ENCODE data around the gene NOS2. TPM values are rescaled to one million over a fixed set of nuclear protein-coding genes. Genes with fewer than 3 reads are reported as not detected.
A peak's percentile ranks its signal among the peaks of the same experiment; 100 is the strongest.
"Not testable (repeated sequence)": the region's sequence is repeated elsewhere in the genome, so short reads cannot be mapped to it uniquely, and the experiment has no call there.

NOS2 gene
- total and polyA plus RNA-seq, 4 donors = 0.79 to 1.4 (median 1.3) TPM

- no peaks in the 10 kb centered on the region for H3K36me3 ChIP-seq (ENCODE audit: control insufficient read depth, insufficient read depth, low read length)
- 64% methylated on average over 9 of the region's 9 CpGs for WGBS (ENCODE audit: insufficient coverage)
- no peaks in the 10 kb centered on the region for H3K27me3 ChIP-seq (ENCODE audit: control insufficient read depth, insufficient read depth, low read length)
- no peak overlapping the region for H3K27ac ChIP-seq (ENCODE audit: low read depth, low read length)
- no peak overlapping the region for H3K4me3 ChIP-seq (ENCODE audit: low read depth, low read length)
- no peaks in the 10 kb centered on the region for H3K9me3 ChIP-seq (ENCODE audit: control insufficient read depth, insufficient read depth, low read length)
- no peaks in the 10 kb centered on the region for H3K4me1 ChIP-seq (ENCODE audit: control insufficient read depth, insufficient read depth, low read length)
- no peak for DNase-seq (ENCODE audit: low read depth in 4 of 6, low spot score in 6 of 6)
Measured at GRCh38 chr17:27741361-27741861, 58.9 kb downstream of the NOS2 start.

GRCh38 chr17:27740541-27740940, 59.8 kb downstream of the NOS2 start:
- not testable (repeated sequence) for H3K27me3 ChIP-seq (ENCODE audit: control insufficient read depth, insufficient read depth, low read length); H3K36me3 ChIP-seq (ENCODE audit: control insufficient read depth, insufficient read depth, low read length); H3K9me3 ChIP-seq (ENCODE audit: control insufficient read depth, insufficient read depth, low read length); H3K27ac ChIP-seq (ENCODE audit: low read depth, low read length); DNase-seq (ENCODE audit: low read depth in 4 of 6, low spot score in 6 of 6); H3K4me3 ChIP-seq (ENCODE audit: low read depth, low read length); H3K4me1 ChIP-seq (ENCODE audit: control insufficient read depth, insufficient read depth, low read length)
- 60% methylated on average over 4 of the region's 5 CpGs for WGBS (ENCODE audit: insufficient coverage)

- no peaks in the 10 kb centered on the region for H3K27me3 ChIP-seq (ENCODE audit: control insufficient read depth, insufficient read depth, low read length)
- H3K4me3 ChIP-seq (ENCODE audit: low read depth, low read length) = no peak overlapping the region
- DNase-seq (ENCODE audit: low read depth in 4 of 6, low spot score in 6 of 6) = peak in 1 of 6 donors; percentile 7
- H3K36me3 ChIP-seq (ENCODE audit: control insufficient read depth, insufficient read depth, low read length) = no peaks in the 10 kb centered on the region
- no peaks in the 10 kb centered on the region for H3K9me3 ChIP-seq (ENCODE audit: control insufficient read depth, insufficient read depth, low read length)
- H3K4me1 ChIP-seq (ENCODE audit: control insufficient read depth, insufficient read depth, low read length) = no peaks in the 10 kb centered on the region
- no peak overlapping the region for H3K27ac ChIP-seq (ENCODE audit: low read depth, low read length)
- WGBS (ENCODE audit: insufficient coverage) = 80% methylated on average over 1 of the region's 3 CpGs
Measured at GRCh38 chr17:27733773-27734172, 66.6 kb downstream of the NOS2 start.

DNA sequence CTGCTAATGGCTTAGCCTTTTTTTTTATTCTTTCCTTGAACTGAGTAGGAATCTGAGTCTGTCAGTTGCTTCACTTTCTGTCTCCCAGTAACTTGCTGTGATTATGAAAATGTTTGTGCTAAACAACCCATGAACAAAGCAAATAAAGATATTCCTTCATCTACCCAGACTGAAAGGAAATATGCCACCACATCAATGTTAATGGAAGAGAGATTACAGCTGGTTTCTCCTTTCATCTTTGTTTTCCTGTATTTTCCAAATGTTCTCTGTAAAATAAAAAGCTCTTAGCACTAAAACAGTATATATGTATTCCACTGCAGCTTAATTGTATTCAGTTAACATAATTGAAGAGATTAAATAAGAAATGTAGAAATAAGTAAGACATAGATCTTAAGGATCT, 67.6 kb downstream of the NOS2 start:
- H3K27me3 ChIP-seq (ENCODE audit: control insufficient read depth, insufficient read depth, low read length); H3K4me1 ChIP-seq (ENCODE audit: control insufficient read depth, insufficient read depth, low read length); H3K4me3 ChIP-seq (ENCODE audit: low read depth, low read length); H3K27ac ChIP-seq (ENCODE audit: low read depth, low read length); DNase-seq (ENCODE audit: low read depth in 4 of 6, low spot score in 6 of 6); H3K9me3 ChIP-seq (ENCODE audit: control insufficient read depth, insufficient read depth, low read length); H3K36me3 ChIP-seq (ENCODE audit: control insufficient read depth, insufficient read depth, low read length): not testable (repeated sequence)

- H3K27me3 ChIP-seq (ENCODE audit: control insufficient read depth, insufficient read depth, low read length); H3K9me3 ChIP-seq (ENCODE audit: control insufficient read depth, insufficient read depth, low read length); H3K4me3 ChIP-seq (ENCODE audit: low read depth, low read length); DNase-seq (ENCODE audit: low read depth in 4 of 6, low spot score in 6 of 6); H3K4me1 ChIP-seq (ENCODE audit: control insufficient read depth, insufficient read depth, low read length); H3K27ac ChIP-seq (ENCODE audit: low read depth, low read length); H3K36me3 ChIP-seq (ENCODE audit: control insufficient read depth, insufficient read depth, low read length): not testable (repeated sequence)
- WGBS (ENCODE audit: insufficient coverage) = 88% methylated on average over 4 of the region's 6 CpGs
Measured at GRCh38 chr17:27725982-27726381, 74.3 kb downstream of the NOS2 start.

DNA sequence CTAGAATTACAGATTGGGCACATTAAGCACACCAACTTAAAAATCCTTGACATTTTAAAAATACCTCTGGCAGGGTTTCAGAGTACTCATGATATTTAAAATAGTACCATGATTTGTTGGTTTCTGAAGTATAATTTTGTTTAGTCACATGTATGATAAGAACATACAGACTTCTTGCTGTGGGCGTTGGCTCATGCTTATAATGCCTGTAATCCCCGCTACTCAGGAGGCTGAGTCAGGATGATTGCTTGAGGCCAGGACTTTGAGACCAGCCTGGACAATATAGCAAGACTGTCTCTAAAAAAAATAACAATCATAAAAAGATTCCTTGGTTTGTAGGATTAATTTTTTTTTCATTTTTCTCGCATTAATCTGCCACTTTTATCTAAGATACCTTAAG, 78.5 kb downstream of the NOS2 start:
- Histone ChIP-seq H3K9me3 (ENCODE audit: control insufficient read depth, insufficient read depth, low read length) (no peaks in the 10 kb centered on the region), H3K36me3 (ENCODE audit: control insufficient read depth, insufficient read depth, low read length) (no peaks in the 10 kb centered on the region), H3K27ac (ENCODE audit: low read depth, low read length) (no peak overlapping the region), H3K4me1 (ENCODE audit: control insufficient read depth, insufficient read depth, low read length) (no peaks in the 10 kb centered on the region), H3K4me3 (ENCODE audit: low read depth, low read length) (no peak overlapping the region), H3K27me3 (ENCODE audit: control insufficient read depth, insufficient read depth, low read length) (no peaks in the 10 kb centered on the region)
- no peak for DNase-seq (ENCODE audit: low read depth in 4 of 6, low spot score in 6 of 6)
- no CpG with 5 or more reads among the region's 3 CpGs for WGBS (ENCODE audit: insufficient coverage)

Small RNA genes lying within 50 kb of the gene (small RNA-seq; reads per million reads assigned to genes)
- gene AC130289.1 (ENCODE audit: low replicate concordance) (not detected), gene AC130289.2 (ENCODE audit: low replicate concordance) (not detected)

Other genes with a start within 250 kb of the NOS2 start
- gene LGALS9, start 169.3 kb downstream of the NOS2 start, total RNA-seq = 10 to 100 TPM in 1 of 2 donors, 1 to 10 TPM in 1; 6.5 to 17.4 TPM
- 10 to 100 TPM; 21.5 to 21.7 TPM for gene LGALS9, start 169.3 kb downstream of the NOS2 start, polyA plus RNA-seq (ENCODE audit: insufficient read length in 2 of 2)
- 10 to 100 TPM; 16.0 to 19.7 TPM for gene LYRM9, start 92.8 kb upstream of the NOS2 start, total RNA-seq
- gene LYRM9, start 92.8 kb upstream of the NOS2 start, polyA plus RNA-seq (ENCODE audit: insufficient read length in 2 of 2) = 10 to 100 TPM; 23.8 to 27.1 TPM
- gene NLK, start 242.1 kb upstream of the NOS2 start, total RNA-seq = 10 to 100 TPM; 28.2 to 48.5 TPM
- gene NLK, start 242.1 kb upstream of the NOS2 start, polyA plus RNA-seq (ENCODE audit: insufficient read length in 2 of 2) = 10 to 100 TPM; 32.1 to 37.0 TPM

Data from spinal cord (tissue), 10 donors.